Measurements from ENCODE around the gene MAPK10.

DNA sequence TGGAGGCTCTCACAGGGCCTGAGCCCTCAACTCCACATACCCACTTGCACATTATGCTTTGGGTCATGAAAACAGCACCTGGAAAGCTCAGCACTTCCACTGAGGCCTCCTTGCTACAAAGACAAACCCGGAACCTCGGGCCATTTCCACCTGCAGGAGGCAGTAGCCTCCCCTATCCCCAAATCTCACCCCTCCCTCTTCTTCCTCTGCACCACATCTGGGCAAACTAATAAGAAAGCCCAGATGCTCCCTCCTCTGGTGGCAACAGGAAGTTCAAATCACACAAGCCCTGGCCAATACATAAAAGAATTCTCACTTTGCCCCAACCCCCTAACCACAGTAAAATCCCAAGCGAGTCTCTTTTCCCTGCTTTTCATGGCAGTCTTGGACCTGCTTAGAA lies 136.4 kb downstream of the MAPK10 start:
- TF ChIP-seq POLR2AphosphoS5 (IDR thresholded peaks at IDR 0.05; ENCODE audit: low read depth, low read length) (no peak), POLR2A (IDR thresholded peaks at IDR 0.05; ENCODE audit: low read depth, low read length) (no peak)

Measured in GM12892 (cell line).